GM19043 (cell line): ENCODE results near the gene ERI3.

Experiments
- ATAC-seq: cut with Tn5 transposase; IDR thresholded peaks from one replicate; pipeline ENCODE4 v1.9.1; 2021; ENCODE audit warnings: low read depth; ENCODE audit not compliant: unreplicated experiment

The ERI3 gene

DNA sequence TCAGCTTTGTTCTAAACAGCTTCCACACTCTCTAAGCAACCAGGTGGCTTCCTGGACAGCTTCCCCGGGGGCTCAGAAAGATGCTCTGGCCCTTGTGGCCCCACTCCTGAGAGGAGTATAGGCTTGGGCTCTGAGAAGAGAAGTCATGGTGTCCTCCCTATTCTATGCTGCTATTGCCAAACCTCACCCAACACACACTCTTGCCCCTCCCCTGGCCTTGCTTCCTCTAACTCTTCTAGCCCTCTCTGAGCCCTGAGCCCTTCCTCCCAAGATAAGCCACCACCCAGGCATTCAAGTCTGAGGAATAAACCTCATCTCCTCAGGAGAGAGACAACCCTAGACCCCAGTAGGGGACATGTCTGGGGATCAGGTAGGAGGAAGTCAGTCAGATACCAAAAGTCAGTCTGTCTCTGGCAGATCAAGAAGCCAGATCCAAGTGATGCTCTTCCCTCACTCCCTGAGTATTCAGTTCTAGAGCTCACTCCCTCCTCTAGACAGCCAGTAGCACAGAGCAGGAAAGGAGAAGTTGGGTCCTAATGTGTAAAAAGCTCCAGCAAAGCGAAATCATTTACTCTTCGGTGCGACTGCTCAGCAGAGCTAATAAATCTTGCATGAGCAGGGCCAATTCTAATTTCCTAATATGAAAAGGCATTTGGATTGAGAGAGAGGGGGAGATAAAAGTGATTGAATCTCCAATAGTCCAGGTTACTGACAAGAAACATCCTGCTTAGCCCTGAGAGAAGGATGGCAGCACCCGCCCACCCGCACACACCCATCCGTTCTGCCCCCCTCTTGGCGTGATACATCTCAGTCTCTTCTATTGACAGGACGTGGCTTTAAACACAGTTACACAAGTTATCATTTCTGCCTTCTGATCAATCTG is 91.2 kb downstream of the ERI3 start:
- ATAC-seq = no peak

GRCh38 chr1:44262816-44263567 is 92.1 kb downstream of the ERI3 start:
- ATAC-seq = no peak

DNA sequence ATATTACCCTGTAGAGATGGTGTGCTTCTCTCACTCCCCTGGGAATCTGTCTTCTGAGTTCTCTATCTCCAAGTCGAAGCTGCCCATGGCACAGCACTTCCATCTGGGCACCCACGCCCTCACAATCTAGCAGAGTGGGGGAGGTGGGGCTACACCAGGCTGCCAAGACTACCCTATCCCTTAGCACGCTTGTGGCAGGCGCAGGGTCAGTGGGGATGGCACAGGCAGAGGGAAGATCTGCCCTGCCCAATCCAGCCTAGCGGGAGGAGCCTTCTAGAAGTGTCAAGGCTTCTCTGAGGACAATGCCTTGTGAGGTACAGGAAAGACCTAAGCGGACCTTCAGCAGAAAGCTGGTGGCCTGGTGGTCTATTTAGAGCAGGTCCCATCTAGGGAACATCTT is 92.6 kb downstream of the ERI3 start:
- no peak for ATAC-seq

DNA sequence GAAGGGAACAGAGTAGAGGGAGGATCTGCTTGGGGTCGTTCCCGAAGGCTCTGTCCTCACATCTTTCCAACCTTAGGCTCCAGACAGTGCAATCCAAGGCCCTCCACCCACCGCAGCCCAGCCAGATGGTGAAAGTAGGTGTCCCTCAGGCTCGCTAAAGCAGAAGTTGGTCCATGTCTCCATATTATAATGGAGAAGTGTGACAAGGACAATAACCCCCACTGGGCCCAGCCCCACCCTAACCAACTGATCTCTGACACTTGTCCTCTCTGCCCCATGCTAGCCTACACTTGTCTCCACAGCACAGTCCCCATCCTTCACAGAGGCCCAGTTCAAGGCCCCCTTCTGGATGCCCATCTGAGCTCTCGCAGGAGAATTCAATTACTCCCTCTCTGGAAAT is 93.1 kb downstream of the ERI3 start:
- no peak for ATAC-seq

GRCh38 chr1:44261171-44261817 is 93.8 kb downstream of the ERI3 start:
- ATAC-seq = no peak

- no peak for ATAC-seq
Measured at GRCh38 chr1:44260792-44261170, 94.3 kb downstream of the ERI3 start.

DNA sequence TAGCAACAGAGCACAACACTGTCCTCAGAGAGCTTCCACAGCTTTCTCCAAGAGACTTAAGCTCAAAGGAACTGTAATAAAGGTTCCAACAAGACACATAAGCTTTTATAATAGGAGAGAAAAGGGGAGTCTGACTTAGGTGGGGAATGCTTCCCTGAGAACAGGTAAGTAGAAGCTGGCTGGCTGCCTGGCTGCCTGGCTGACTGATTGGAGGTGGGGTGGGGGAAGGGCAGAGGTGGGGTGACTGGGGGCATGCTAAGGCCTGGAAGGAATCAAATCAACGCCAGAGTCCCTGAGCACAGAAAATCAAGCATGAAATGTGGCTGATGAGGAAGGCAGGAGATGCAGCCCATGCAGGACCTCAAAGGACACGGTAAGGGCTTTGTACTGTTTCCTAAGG is 96.0 kb downstream of the ERI3 start:
- no peak for ATAC-seq

- no peak for ATAC-seq
Measured at GRCh38 chr1:44256762-44257554, 98.1 kb downstream of the ERI3 start.

GRCh38 chr1:44254392-44254910 is 100.6 kb downstream of the ERI3 start:
- ATAC-seq = no peak

DNA sequence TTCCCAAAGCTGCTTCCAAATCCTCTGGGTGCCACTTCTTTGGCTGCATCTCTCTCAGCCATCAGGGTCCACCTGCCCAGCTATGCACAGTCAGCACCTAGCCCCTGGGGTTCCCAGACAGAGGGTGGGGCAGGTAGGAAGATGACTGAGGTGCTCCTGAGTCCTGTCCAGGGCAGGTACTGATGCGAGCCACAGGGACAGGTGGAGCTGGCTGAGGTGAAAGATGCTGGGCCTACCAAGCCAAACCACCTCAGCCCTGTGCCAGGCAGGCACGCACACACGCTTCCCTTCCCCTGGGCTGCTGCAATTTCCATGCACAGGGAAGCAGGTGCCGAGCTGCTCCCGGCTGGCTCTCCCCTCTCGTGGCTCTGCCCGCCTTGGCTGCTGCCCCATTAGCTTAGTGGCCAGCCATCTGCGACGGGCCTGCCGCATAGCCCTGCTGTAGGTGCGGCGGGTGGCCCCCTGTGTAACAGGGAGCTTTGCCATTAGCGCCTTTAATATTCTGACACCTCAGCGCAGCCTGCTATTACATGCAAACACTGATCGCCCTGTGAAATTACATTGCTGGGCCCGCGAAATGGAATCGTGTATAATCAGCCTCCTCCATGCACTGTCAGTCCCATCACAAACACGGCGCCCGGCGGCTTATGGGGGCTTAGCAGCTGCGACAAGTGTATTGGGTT is 102.9 kb downstream of the ERI3 start:
- no peak for ATAC-seq

- ATAC-seq = no peak
Measured at GRCh38 chr1:44251486-44251885, 103.6 kb downstream of the ERI3 start.

DNA sequence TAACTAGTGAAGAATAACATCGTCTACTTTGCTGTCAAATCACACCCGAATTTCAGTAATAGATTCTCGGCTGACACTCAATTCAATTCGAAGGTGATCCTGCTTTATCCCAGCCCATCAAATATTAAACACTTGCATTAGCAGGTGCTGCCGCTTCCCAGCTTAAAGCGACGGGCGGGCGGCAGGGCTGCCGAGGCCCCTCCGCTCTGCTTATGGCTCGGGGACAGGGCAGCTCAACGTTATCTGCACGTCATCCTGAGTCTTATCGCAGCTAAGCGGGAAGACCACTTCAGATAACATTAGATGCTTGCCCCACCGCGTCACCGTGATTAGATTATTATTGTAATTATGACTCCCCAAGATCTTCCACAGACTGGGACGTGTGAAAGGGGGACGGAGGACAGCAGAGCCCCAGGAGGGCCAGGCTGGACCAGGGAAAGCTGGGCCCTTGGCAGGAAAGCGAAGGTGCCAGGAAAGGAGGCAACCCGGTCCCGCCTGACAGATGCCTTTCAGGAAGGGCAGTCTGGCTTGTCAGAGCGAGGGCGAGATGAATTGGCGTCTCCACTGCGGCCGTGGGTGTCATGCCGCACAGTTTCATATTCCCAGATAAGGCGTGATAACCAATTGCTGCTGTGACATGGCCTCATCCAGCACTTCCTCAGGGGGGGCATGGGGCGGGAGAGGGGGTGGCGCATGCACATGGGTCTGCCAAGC is 104.8 kb downstream of the ERI3 start:
- ATAC-seq = no peak

- no peak for ATAC-seq
Measured at GRCh38 chr1:44249543-44249942, 105.5 kb downstream of the ERI3 start.

DNA sequence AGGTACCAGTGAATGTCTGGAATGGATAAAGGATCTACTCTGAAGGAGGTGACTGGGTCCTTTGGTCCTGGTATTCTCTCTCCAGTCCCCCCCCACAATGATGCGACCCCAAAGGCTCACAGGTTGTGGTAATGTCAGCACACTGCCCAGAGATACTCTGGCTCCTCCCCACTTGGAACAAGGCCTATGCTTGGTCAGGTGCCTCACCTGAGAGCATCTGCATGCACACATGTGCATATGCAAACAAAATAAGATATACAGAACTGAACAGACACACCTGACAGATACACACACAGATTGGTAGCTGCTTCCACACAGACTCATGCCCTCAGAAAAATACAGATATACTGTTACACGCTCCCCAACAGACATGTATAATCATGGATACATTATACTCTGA is 108.3 kb downstream of the ERI3 start:
- ATAC-seq = no peak

GRCh38 chr1:44244986-44245385 is 110.1 kb downstream of the ERI3 start:
- ATAC-seq = no peak

DNA sequence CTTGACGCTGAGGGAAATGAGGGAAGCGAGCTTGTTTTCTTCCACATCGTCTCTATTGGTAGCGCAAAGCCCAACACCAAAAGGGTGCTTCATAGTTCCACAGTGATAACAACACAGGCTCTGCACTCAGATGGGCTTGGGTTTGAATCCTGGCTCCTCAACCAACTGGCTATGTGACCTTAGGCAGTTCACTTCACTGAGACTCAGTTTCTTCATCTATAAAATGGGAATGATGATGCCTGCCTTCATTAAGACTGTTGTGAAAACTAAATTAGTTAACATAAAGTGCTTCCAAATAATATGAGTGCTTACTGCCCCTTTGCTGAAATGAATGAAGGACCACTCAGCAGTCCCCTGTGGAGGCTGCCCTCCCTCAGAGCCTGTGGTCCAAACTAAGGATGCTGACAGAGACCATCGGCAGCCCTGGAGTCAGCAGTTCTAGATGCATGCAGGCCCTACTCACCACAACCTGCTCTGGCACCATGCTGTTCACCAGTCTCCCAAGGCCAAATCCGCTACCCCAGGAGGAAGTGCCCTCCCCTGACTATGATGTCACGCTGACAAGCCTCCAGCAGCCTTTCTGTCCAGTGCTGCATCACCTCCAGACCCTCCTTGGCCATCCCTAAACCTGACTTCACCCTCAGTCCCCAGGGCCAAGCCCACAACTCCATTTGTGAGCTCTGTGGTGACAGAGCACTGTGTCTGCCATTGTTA is 111.1 kb downstream of the ERI3 start:
- ATAC-seq = no peak

- ATAC-seq = no peak
Measured at GRCh38 chr1:44242746-44243145, 112.3 kb downstream of the ERI3 start.

- ATAC-seq = no peak
Measured at GRCh38 chr1:44240802-44241671, 114.0 kb downstream of the ERI3 start.
